Activated CD4-positive, alpha-beta memory T cell treated with anti-CD3 and anti-CD28 coated beads, Interleukin-2, amount 10 ng/mL, durations not matched to agents 7 days and 5 days (primary cell): Measurements from ENCODE around the gene IL15. TPM values are rescaled to one million over a fixed set of nuclear protein-coding genes. Genes with fewer than 3 reads are reported as not detected.
"Not testable (repeated sequence)": the region's sequence is repeated elsewhere in the genome, so short reads cannot be mapped to it uniquely, and the experiment has no call there.

ENCODE experiments used
- CTCF ChIA-PET: fragments of 350-600 bp; sonication (Branson Sonifier 250); formaldehyde crosslinking; loops from one replicate; lab custom pipeline; 2021; ENCODE audit warnings: antibody characterized with exemption, inconsistent platforms; lab: Charles Lee
- POLR2A ChIA-PET: fragments of 350-600 bp; sonication (Branson Sonifier 250); formaldehyde crosslinking; loops from one replicate; lab custom pipeline; 2021; ENCODE audit warnings: antibody characterized with exemption; lab: Charles Lee
- DNase-seq: peaks from one replicate; pipeline ENCODE4 v3.0.0-alpha.2; 2020
- H3K27ac Mint-ChIP-seq: one replicate; pipeline ENCODE4 v1.8.0; 2021; ENCODE audit warnings: mild to moderate bottlenecking, mixed read lengths
- H3K27me3 Mint-ChIP-seq: one replicate; pipeline ENCODE4 v1.8.0; 2021; ENCODE audit warnings: mixed read lengths
- H3K36me3 Mint-ChIP-seq: one replicate; pipeline ENCODE4 v1.8.0; 2021; ENCODE audit warnings: low read depth, mixed read lengths
- H3K4me1 Mint-ChIP-seq: one replicate; pipeline ENCODE4 v1.8.0; 2021; ENCODE audit warnings: mixed read lengths
- H3K4me3 Mint-ChIP-seq: one replicate; pipeline ENCODE4 v1.8.0; 2021; ENCODE audit warnings: mild to moderate bottlenecking, mixed read lengths
- H3K9me3 Mint-ChIP-seq: one replicate; pipeline ENCODE4 v1.8.0; 2021; ENCODE audit warnings: mixed read lengths
- total RNA-seq, 2 experiments: library from RNA; stranded (reverse); gene quantifications; one replicate each; pipeline ENCODE4 v1.2.3, GENCODE V29; 2021

IL15 gene
- total RNA-seq, 2 experiments from 2014 or later = 3.9 to 4.0 TPM

DNA sequence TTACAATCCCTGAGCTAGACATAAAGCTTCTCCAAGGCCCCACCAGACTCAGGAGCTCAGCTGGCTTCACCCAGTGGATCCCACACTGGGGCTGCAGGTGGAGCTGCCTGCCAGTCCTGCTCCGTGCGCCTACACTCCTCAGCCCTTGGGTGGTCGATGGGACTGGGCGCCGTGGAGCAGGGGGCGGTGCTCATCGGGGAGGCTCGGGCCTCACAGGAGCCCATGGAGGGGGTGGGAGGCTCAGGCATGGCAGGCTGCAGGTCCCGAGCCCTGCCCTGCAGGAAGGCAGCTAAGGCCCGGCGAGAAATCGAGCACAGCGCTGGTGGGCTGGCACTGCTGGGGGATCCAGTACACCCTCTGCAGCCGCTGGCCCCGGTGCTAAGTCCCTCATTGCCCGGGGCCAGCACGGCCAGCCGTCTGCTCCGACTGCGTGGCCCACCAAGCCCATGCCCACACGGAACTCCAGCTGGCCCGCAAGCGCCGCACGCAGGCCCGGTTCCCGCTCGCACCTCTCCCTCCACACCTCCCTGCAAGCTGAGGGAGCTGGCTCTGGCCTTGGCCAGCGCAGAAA, 53.4 kb downstream of the IL15 start:
- H3K4me3 Mint-ChIP-seq, H3K36me3 Mint-ChIP-seq, H3K27ac Mint-ChIP-seq, H3K4me1 Mint-ChIP-seq, POLR2A ChIA-PET, H3K27me3 Mint-ChIP-seq, H3K9me3 Mint-ChIP-seq, DNase-seq, CTCF ChIA-PET: not testable (repeated sequence)

GRCh38 chr4:141691247-141691646, 54.9 kb downstream of the IL15 start:
- H3K4me1 Mint-ChIP-seq, H3K4me3 Mint-ChIP-seq, DNase-seq, H3K9me3 Mint-ChIP-seq, H3K36me3 Mint-ChIP-seq, CTCF ChIA-PET, H3K27me3 Mint-ChIP-seq, H3K27ac Mint-ChIP-seq, POLR2A ChIA-PET: not testable (repeated sequence)

GRCh38 chr4:141692081-141692480, 55.7 kb downstream of the IL15 start:
- peaks cover 7% of the 10 kb centered on the region for H3K9me3 Mint-ChIP-seq
- POLR2A ChIA-PET = no interaction called here

GRCh38 chr4:141697116-141697515, 60.7 kb downstream of the IL15 start:
- POLR2A ChIA-PET = no interaction called here
- H3K9me3 Mint-ChIP-seq = peaks cover 2% of the 10 kb centered on the region

More at GRCh38 chr4:141692081-141692480, 55.7 kb downstream of the IL15 start:
- Mint-ChIP-seq H3K4me1 (no peaks in the 10 kb centered on the region), H3K36me3 (no peaks in the 10 kb centered on the region), H3K27ac (no peak overlapping the region), H3K4me3 (no peak overlapping the region), H3K27me3 (no peaks in the 10 kb centered on the region)
- DNase-seq = no peak
- CTCF ChIA-PET = no interaction called here

DNA sequence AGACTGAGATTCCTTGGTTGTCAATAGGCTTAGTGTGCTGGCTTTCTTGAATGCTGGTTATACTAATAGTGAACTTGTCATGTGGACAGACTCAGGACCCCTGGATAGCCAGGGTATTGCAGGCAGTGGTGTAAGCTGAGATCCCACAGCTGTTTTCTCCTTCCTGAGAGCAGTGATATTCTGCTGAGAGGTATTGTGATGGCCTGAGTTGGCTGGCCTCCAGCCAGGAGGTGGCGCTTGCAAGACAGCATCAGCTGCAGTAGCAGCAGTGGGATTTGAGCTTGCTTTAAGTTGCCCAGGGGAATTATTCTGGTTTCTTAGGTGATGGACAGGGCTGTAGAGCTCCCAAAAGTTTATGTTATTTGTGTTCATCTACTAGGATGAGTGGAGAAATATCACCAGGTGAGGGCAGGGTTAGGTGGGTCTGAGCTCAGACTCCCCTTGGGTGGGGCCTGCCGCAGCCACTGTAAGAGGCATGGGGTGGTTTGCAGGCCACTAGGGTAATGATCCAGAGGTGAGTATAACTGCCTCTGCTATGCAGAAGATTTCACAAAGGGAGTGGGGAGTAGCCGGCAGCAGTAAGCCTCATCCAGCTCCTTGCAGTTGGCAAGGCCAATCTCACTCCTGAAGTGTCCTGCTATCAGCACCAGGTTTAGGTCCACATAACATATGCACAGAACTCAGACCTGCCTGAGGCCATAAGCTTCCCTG, 66.2 kb downstream of the IL15 start:
- H3K9me3 Mint-ChIP-seq = peaks cover 2% of the 10 kb centered on the region
- H3K27me3 Mint-ChIP-seq = no peaks in the 10 kb centered on the region
- no peaks in the 10 kb centered on the region for H3K36me3 Mint-ChIP-seq
- no peak overlapping the region for H3K27ac Mint-ChIP-seq
- DNase-seq = no peak
- CTCF ChIA-PET = interaction anchor here (0.8 to 2.1 kb wide), 5 partner anchors 10 to 1145 kb away, joined by 4 read pairs; partner anchors contain the start of gene IL15
- H3K4me1 Mint-ChIP-seq = peaks cover 11% of the 10 kb centered on the region
- POLR2A ChIA-PET = no interaction called here
- H3K4me3 Mint-ChIP-seq = no peak overlapping the region

More at GRCh38 chr4:141697116-141697515, 60.7 kb downstream of the IL15 start:
- H3K27me3 Mint-ChIP-seq = no peaks in the 10 kb centered on the region
- no peak overlapping the region for H3K27ac Mint-ChIP-seq
- DNase-seq = no peak
- no peaks in the 10 kb centered on the region for H3K36me3 Mint-ChIP-seq
- no peaks in the 10 kb centered on the region for H3K4me1 Mint-ChIP-seq
- CTCF ChIA-PET = no interaction called here
- no peak overlapping the region for H3K4me3 Mint-ChIP-seq

DNA sequence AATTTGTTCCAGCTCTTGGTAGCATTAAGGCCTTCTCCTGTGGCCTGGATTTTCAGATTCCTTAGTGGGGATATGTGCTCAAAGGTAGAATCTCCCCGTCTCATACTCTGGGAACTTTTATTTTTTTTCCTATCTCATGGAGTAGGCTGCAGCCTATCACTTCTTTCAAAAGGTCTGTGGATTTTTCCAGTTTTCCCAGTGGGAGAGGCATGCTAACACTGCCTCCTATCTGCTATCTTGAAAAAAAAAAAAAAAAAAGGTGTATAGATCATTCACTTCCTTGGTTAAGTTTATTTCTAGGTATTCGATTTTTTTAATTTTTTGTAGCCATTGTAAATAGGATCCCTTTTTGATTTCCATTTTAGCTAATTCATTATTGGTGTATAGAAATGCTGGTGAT, 67.1 kb downstream of the IL15 start:
- no peak for DNase-seq
- no peak overlapping the region for H3K27ac Mint-ChIP-seq
- no peaks in the 10 kb centered on the region for H3K27me3 Mint-ChIP-seq
- no peaks in the 10 kb centered on the region for H3K36me3 Mint-ChIP-seq
- H3K4me1 Mint-ChIP-seq = peaks cover 11% of the 10 kb centered on the region
- H3K9me3 Mint-ChIP-seq = peaks cover 2% of the 10 kb centered on the region
- H3K4me3 Mint-ChIP-seq = no peak overlapping the region
- ChIA-PET CTCF (interaction anchor here (0.7 to 1.8 kb wide), 3 partner anchors 9 to 1144 kb away, joined by 3 to 4 read pairs (median 4); no protein-coding TSS in a partner anchor), POLR2A (no interaction called here)

DNA sequence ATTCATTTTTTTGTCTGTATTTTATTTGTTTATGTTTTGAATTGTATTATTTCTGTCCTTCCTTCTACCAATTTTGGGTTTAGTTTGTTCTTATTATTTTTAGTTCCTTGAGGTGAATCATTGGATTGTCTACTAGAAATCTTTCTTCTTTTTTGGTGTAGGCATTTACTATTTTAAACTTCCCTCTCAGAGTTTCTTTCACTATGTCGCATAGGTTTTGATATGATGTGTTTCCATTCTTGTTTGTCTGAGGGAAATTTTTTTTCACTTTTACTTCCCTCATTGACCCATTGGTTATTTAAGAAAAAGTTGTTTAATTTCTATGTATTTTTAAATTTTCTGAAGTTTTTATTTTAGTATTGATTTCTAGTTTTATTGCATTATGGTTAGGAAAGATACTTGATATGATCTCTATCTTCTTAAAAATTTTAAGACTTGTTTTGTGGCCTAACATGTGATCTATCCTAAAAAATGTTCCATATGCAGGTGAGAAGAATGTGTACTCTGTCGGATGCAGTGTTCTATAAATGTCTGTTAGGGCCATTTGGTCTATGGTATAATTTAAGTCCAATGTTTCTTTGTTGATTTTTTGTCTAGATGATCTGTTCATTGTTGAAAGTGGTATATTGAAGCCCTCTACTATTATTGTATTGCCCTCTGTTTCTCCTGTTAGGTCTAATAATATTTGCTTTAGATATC, 68.8 kb downstream of the IL15 start:
- H3K27me3 Mint-ChIP-seq = no peaks in the 10 kb centered on the region
- ChIA-PET CTCF (no interaction called here), POLR2A (no interaction called here)
- no peak overlapping the region for H3K4me3 Mint-ChIP-seq
- H3K4me1 Mint-ChIP-seq = peaks cover 11% of the 10 kb centered on the region
- no peak overlapping the region for H3K27ac Mint-ChIP-seq
- no peak for DNase-seq
- peaks cover 2% of the 10 kb centered on the region for H3K9me3 Mint-ChIP-seq
- no peaks in the 10 kb centered on the region for H3K36me3 Mint-ChIP-seq

GRCh38 chr4:141705747-141706377, 69.5 kb downstream of the IL15 start:
- peaks cover 11% of the 10 kb centered on the region for H3K4me1 Mint-ChIP-seq
- no peaks in the 10 kb centered on the region for H3K36me3 Mint-ChIP-seq
- no peak overlapping the region for H3K27ac Mint-ChIP-seq
- no peak for DNase-seq
- H3K9me3 Mint-ChIP-seq = no peaks in the 10 kb centered on the region
- ChIA-PET CTCF (no interaction called here), POLR2A (no interaction called here)
- H3K4me3 Mint-ChIP-seq = no peak overlapping the region
- no peaks in the 10 kb centered on the region for H3K27me3 Mint-ChIP-seq

GRCh38 chr4:141706445-141706844, 70.1 kb downstream of the IL15 start:
- Mint-ChIP-seq H3K4me3 (no peak overlapping the region), H3K27me3 (no peaks in the 10 kb centered on the region), H3K4me1 (peaks cover 11% of the 10 kb centered on the region), H3K9me3 (no peaks in the 10 kb centered on the region), H3K36me3 (no peaks in the 10 kb centered on the region), H3K27ac (no peak overlapping the region)
- CTCF ChIA-PET = no interaction called here
- POLR2A ChIA-PET = no interaction called here
- DNase-seq = no peak

DNA sequence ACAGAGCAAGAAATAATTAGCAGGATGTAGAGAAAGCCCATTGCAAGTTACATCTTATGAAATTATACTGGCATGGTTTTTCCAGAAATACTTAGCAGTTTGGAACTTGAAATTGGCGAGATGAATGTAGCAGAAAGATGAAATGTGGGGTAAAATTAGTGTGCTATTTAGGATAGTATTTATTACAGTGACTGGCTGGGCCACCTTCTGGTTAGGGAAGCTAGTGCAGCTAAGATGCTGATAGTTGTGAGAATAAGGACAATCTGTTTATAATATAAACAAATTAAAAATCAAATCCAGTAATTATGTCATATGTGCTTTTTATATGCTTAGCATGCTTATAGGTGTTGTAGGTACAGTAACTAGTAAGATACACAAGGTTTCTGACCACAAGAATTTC, 74.8 kb downstream of the IL15 start:
- ChIA-PET POLR2A (no interaction called here), CTCF (no interaction called here)
- no peaks in the 10 kb centered on the region for H3K9me3 Mint-ChIP-seq
- no peak overlapping the region for H3K27ac Mint-ChIP-seq
- no peaks in the 10 kb centered on the region for H3K36me3 Mint-ChIP-seq
- DNase-seq = no peak
- no peak overlapping the region for H3K4me3 Mint-ChIP-seq
- H3K4me1 Mint-ChIP-seq = peaks cover 2% of the 10 kb centered on the region
- H3K27me3 Mint-ChIP-seq = no peaks in the 10 kb centered on the region

- DNase-seq = no peak
- Mint-ChIP-seq H3K27ac (no peak overlapping the region), H3K4me1 (no peaks in the 10 kb centered on the region), H3K4me3 (no peak overlapping the region), H3K9me3 (peaks cover 2% of the 10 kb centered on the region), H3K36me3 (no peaks in the 10 kb centered on the region), H3K27me3 (no peaks in the 10 kb centered on the region)
- ChIA-PET CTCF (no interaction called here), POLR2A (no interaction called here)
Observed at GRCh38 chr4:141713185-141713584, 76.8 kb downstream of the IL15 start.

DNA sequence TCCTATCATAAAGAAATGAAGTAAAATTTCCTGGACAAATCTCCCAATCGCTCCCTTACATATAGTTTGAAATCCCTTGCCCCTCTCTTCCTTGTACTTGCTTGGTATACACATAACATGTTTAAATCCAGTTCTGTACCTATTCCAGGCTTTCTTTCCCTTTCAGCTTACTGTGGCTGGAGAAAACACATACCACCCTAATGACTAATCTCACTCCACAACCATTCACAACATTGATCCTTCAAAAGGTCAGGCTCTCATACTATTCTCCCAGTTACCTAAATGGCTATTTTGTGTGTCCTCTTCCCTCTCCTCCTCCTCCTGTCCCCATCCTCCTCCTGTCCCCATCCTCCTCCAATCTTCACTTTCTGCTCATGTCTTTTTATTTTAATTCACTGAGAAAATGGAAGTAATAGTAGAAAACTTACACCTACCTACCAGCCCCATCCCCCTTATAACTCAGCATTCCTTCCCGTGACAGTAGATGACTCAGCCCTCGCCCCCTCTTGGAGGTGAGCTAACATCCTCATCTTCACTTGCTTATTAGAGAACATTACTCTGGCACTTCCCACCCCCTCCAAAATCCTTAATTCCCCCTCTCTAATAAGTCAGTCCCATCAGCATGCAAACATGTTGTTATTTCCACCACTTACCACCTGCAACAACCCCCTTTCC, 77.5 kb downstream of the IL15 start:
- no peak overlapping the region for H3K27ac Mint-ChIP-seq
- H3K9me3 Mint-ChIP-seq = peaks cover 2% of the 10 kb centered on the region
- H3K27me3 Mint-ChIP-seq = no peaks in the 10 kb centered on the region
- H3K36me3 Mint-ChIP-seq = no peaks in the 10 kb centered on the region
- DNase-seq = no peak
- no peak overlapping the region for H3K4me3 Mint-ChIP-seq
- H3K4me1 Mint-ChIP-seq = no peaks in the 10 kb centered on the region
- ChIA-PET CTCF (no interaction called here), POLR2A (no interaction called here)

- Mint-ChIP-seq H3K27ac (no peak overlapping the region), H3K4me3 (no peak overlapping the region), H3K27me3 (no peaks in the 10 kb centered on the region), H3K9me3 (peaks cover 2% of the 10 kb centered on the region), H3K4me1 (no peaks in the 10 kb centered on the region), H3K36me3 (no peaks in the 10 kb centered on the region)
- POLR2A ChIA-PET = no interaction called here
- no peak for DNase-seq
- CTCF ChIA-PET = no interaction called here
Observed at GRCh38 chr4:141719585-141719984, 83.2 kb downstream of the IL15 start.
